SU-DHL-6 (cell line): ENCODE results near the gene PLCB1.

Experiments used
- H2AFZ ChIP-seq: fragments of 200-600 bp; sonication (generic); 2 replicates; pipeline ENCODE4 v1.6.1; 2014; ENCODE audit warnings: low read depth, mild to moderate bottlenecking, moderate library complexity, mixed read lengths, antibody characterized with exemption, low read length; ENCODE audit not compliant: severe bottlenecking
- H3F3A ChIP-seq: fragments of 200-600 bp; shearing (Covaris generic); 2 replicates; pipeline ENCODE4 v1.6.0; 2016; ENCODE audit warnings: antibody characterized with exemption, mild to moderate bottlenecking; ENCODE audit not compliant: insufficient read depth
- H3K27ac ChIP-seq: fragments of 200-600 bp; sonication (generic); 2 replicates; pipeline ENCODE4 v1.5.1; 2016; ENCODE audit warnings: low read depth, mild to moderate bottlenecking, low read length, moderate library complexity, mixed read lengths
- H3K27me3 ChIP-seq: fragments of 200-600 bp; sonication (generic), shearing (Covaris generic); 2 replicates; pipeline ENCODE4 v1.6.0; 2014; ENCODE audit warnings: mild to moderate bottlenecking, low read length
- H3K36me3 ChIP-seq: fragments of 200-600 bp; sonication (generic); 2 replicates; pipeline ENCODE4 v1.6.1; 2014; ENCODE audit warnings: mild to moderate bottlenecking, low read length, mixed read lengths
- H3K4me2 ChIP-seq: fragments of 300-600, 200-600 bp; shearing (Covaris generic), sonication (generic); 2 replicates; pipeline ENCODE4 v1.6.0; 2014; ENCODE audit warnings: low read length, low read depth, mild to moderate bottlenecking; ENCODE audit not compliant: poor library complexity, severe bottlenecking
- H3K4me3 ChIP-seq: fragments of 200-600 bp; sonication (generic); 2 replicates; pipeline ENCODE4 v1.5.1; 2014; ENCODE audit warnings: antibody characterized with exemption, low read length, mild to moderate bottlenecking, mixed read lengths; ENCODE audit not compliant: insufficient read depth, poor library complexity, severe bottlenecking
- H3K79me2 ChIP-seq: fragments of 200-600 bp; sonication (generic); 2 replicates; pipeline ENCODE4 v1.6.1; 2014; ENCODE audit warnings: mild to moderate bottlenecking, low read length, moderate library complexity; ENCODE audit not compliant: insufficient read depth
- H3K9ac ChIP-seq: fragments of 200-600 bp; sonication (generic); 2 replicates; pipeline ENCODE4 v1.7.0; 2014; ENCODE audit warnings: mild to moderate bottlenecking, low read length
- H3K9me2 ChIP-seq: fragments of 200-600 bp; sonication (generic); replicated peaks from 2 replicates; pipeline ENCODE4 v1.6.1; 2014; ENCODE audit warnings: low read length; ENCODE audit not compliant: insufficient read depth
- H3K9me3 ChIP-seq: fragments of 200-600 bp; sonication (generic); 2 replicates; pipeline ENCODE4 v1.6.1; 2014; ENCODE audit warnings: low read length, mixed read lengths; ENCODE audit not compliant: insufficient read depth
- H4K20me1 ChIP-seq: fragments of 200-600 bp; sonication (generic); 2 replicates; pipeline ENCODE4 v1.6.1; 2014; ENCODE audit warnings: low read depth, mild to moderate bottlenecking, antibody characterized with exemption, low read length, moderate library complexity, mixed read lengths
- CTCF ChIP-seq: fragments of 200-600 bp; sonication (generic); IDR thresholded peaks from one replicate; pipeline ENCODE4 v1.5.1; 2017; ENCODE audit warnings: antibody characterized with exemption, mild to moderate bottlenecking, low read length, moderate library complexity; ENCODE audit not compliant: insufficient read depth, poor library complexity, severe bottlenecking
- EZH2phosphoT487 ChIP-seq: fragments of 200-600 bp; sonication (generic), shearing (Covaris generic); conservative IDR thresholded peaks from 2 replicates; pipeline ENCODE4 v1.6.1; 2018; ENCODE audit warnings: mild to moderate bottlenecking, antibody characterized with exemption, low read length, moderate library complexity, mixed read lengths

Gene PLCB1

GRCh38 chr20:8153281-8153908 lies 21.3 kb downstream of the PLCB1 start:
- Histone ChIP-seq H3K9me3 (no peaks in the 10 kb centered on the region), H3K4me3 (no peak overlapping the region), H2AFZ (no peak overlapping the region), H3K27me3 (no peaks in the 10 kb centered on the region), H3F3A (no peaks in the 10 kb centered on the region), H3K27ac (no peak overlapping the region), H3K9me2 (no peaks in the 10 kb centered on the region; the same call in 1 of the 2 replicates), H3K79me2 (no peaks in the 10 kb centered on the region), H3K9ac (no peak overlapping the region), H3K36me3 (no peaks in the 10 kb centered on the region), H3K4me2 (no peak overlapping the region), H4K20me1 (no peaks in the 10 kb centered on the region)
- no peak for TF ChIP-seq CTCF
- no peak for TF ChIP-seq EZH2phosphoT487

GRCh38 chr20:8154638-8155037 lies 22.6 kb downstream of the PLCB1 start:
- Histone ChIP-seq H3K9me3 (no peaks in the 10 kb centered on the region), H3K9me2 (no peaks in the 10 kb centered on the region; the same call in 1 of the 2 replicates), H3F3A (no peaks in the 10 kb centered on the region), H3K36me3 (no peaks in the 10 kb centered on the region), H4K20me1 (no peaks in the 10 kb centered on the region), H3K4me3 (no peak overlapping the region), H3K27me3 (no peaks in the 10 kb centered on the region), H3K27ac (no peak overlapping the region), H3K4me2 (no peak overlapping the region), H3K9ac (no peak overlapping the region), H2AFZ (no peak overlapping the region), H3K79me2 (no peaks in the 10 kb centered on the region)
- TF ChIP-seq CTCF (no peak), EZH2phosphoT487 (no peak)

GRCh38 chr20:8155229-8155628 lies 23.2 kb downstream of the PLCB1 start:
- Histone ChIP-seq H3K9me3 (no peaks in the 10 kb centered on the region), H4K20me1 (no peaks in the 10 kb centered on the region), H3K36me3 (no peaks in the 10 kb centered on the region), H3K4me3 (no peak overlapping the region), H3K4me2 (no peak overlapping the region), H2AFZ (no peak overlapping the region), H3K9me2 (no peaks in the 10 kb centered on the region; the same call in 1 of the 2 replicates), H3K79me2 (no peaks in the 10 kb centered on the region), H3F3A (no peaks in the 10 kb centered on the region), H3K27ac (no peak overlapping the region), H3K9ac (no peak overlapping the region), H3K27me3 (no peaks in the 10 kb centered on the region)
- no peak for TF ChIP-seq EZH2phosphoT487
- no peak for TF ChIP-seq CTCF
